Hepatocyte (in vitro differentiated cells): Measurements from ENCODE around the gene SOX18. TPM values are rescaled to one million over a fixed set of nuclear protein-coding genes. Genes with fewer than 3 reads are reported as not detected.

Experiments used
- DNase-seq: peaks from one replicate; pipeline ENCODE4 v3.0.0-alpha.2; 2016; ENCODE audit warnings: low spot score
- H2AFZ ChIP-seq: fragments of 200-600 bp; sonication (generic); 2 replicates; pipeline ENCODE4 v1.6.0; 2016; ENCODE audit warnings: antibody characterized with exemption, mild to moderate bottlenecking
- H3K27ac ChIP-seq: fragments of 200-600 bp; sonication (generic); 2 replicates; pipeline ENCODE4 v1.5.1; 2016; ENCODE audit warnings: mild to moderate bottlenecking
- H3K27me3 ChIP-seq: fragments of 200-600 bp; sonication (generic); 2 replicates; pipeline ENCODE4 v1.6.1; 2016
- H3K36me3 ChIP-seq: fragments of 200-600 bp; sonication (generic); replicated peaks from 2 replicates; pipeline ENCODE4 v1.5.1; 2016; ENCODE audit warnings: low read depth; ENCODE audit not compliant: insufficient read depth
- H3K4me1 ChIP-seq: fragments of 200-600 bp; sonication (generic); 2 replicates; pipeline ENCODE4 v1.5.1; 2016; ENCODE audit warnings: mild to moderate bottlenecking, moderate library complexity; ENCODE audit not compliant: insufficient read depth
- H3K4me2 ChIP-seq: fragments of 200-600 bp; sonication (generic); 2 replicates; pipeline ENCODE4 v1.6.0; 2016
- H3K4me3 ChIP-seq: fragments of 200-600 bp; sonication (generic); 2 replicates; pipeline ENCODE4 v1.5.1; 2016; ENCODE audit warnings: mild to moderate bottlenecking
- H3K79me2 ChIP-seq: fragments of 200-600 bp; sonication (generic); 2 replicates; pipeline ENCODE4 v1.6.0; 2017; ENCODE audit warnings: mild to moderate bottlenecking
- H3K9me2 ChIP-seq: fragments of 200-600 bp; sonication (generic); replicated peaks from 2 replicates; pipeline ENCODE4 v1.6.0; 2017; ENCODE audit warnings: mild to moderate bottlenecking; ENCODE audit not compliant: insufficient read depth
- H3K9me3 ChIP-seq: fragments of 200-600 bp; sonication (generic); 2 replicates; pipeline ENCODE4 v1.5.1; 2016; ENCODE audit warnings: low read depth, mild to moderate bottlenecking
- H4K20me1 ChIP-seq: fragments of 200-600 bp; sonication (generic); 2 replicates; pipeline ENCODE4 v1.6.0; 2016; ENCODE audit warnings: mild to moderate bottlenecking; ENCODE audit not compliant: insufficient read depth, poor library complexity, severe bottlenecking
- EZH2 ChIP-seq: fragments of 200-600 bp; sonication (generic); IDR thresholded peaks from 2 replicates; pipeline ENCODE4 v1.6.1; 2016; ENCODE audit warnings: antibody characterized with exemption, mild to moderate bottlenecking, borderline replicate concordance
- EZH2phosphoT487 ChIP-seq: fragments of 200-600 bp; sonication (generic); IDR thresholded peaks from one replicate; pipeline ENCODE4 v1.6.1; 2018; ENCODE audit warnings: antibody characterized with exemption, mild to moderate bottlenecking, low read depth, moderate library complexity; ENCODE audit not compliant: unreplicated experiment, severe bottlenecking
- WGBS: methylation state at CpG from one replicate; pipeline ENCODE4 v1.1.6; 2016; ENCODE audit warnings: low lambda C conversion rate; ENCODE audit errors: missing lambda C conversion rate; 5-methylcytosine and 5-hydroxymethylcytosine counted together
- polyA plus RNA-seq: library from polyadenylated mRNA; unstranded; fragments of >200 nt; fragmentation: Nextera tagmentation; extraction: Ambion mirVana; gene quantifications from 2 replicates; pipeline ENCODE4 v1.2.1, GENCODE V29; 2016
- total RNA-seq: library from RNA; depleted of rRNA; stranded (reverse); fragments of >200 nt; gene quantifications from 2 replicates; pipeline ENCODE4 v1.2.3, GENCODE V29; 2014
- TF ChIP-seq, protein P1 (sequence below): fragments of 200-600 bp; sonication (generic); IDR thresholded peaks from 2 replicates; pipeline ENCODE4 v1.5.1; 2016; ENCODE audit warnings: antibody characterized with exemption, mild to moderate bottlenecking; ENCODE audit not compliant: poor library complexity

Gene SOX18
- total and polyA plus RNA-seq, 2 experiments from 2014 or later, result 2.0 TPM; not detected in 1

GRCh38 chr20:64086801-64087200 lies 37.4 kb upstream of the SOX18 start:
- H3K27me3 ChIP-seq, result peaks cover 33% of the 10 kb centered on the region
- TF ChIP-seq, protein P1, sequence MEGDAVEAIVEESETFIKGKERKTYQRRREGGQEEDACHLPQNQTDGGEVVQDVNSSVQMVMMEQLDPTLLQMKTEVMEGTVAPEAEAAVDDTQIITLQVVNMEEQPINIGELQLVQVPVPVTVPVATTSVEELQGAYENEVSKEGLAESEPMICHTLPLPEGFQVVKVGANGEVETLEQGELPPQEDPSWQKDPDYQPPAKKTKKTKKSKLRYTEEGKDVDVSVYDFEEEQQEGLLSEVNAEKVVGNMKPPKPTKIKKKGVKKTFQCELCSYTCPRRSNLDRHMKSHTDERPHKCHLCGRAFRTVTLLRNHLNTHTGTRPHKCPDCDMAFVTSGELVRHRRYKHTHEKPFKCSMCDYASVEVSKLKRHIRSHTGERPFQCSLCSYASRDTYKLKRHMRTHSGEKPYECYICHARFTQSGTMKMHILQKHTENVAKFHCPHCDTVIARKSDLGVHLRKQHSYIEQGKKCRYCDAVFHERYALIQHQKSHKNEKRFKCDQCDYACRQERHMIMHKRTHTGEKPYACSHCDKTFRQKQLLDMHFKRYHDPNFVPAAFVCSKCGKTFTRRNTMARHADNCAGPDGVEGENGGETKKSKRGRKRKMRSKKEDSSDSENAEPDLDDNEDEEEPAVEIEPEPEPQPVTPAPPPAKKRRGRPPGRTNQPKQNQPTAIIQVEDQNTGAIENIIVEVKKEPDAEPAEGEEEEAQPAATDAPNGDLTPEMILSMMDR, result no peak
- TF ChIP-seq EZH2, result no peak

DNA sequence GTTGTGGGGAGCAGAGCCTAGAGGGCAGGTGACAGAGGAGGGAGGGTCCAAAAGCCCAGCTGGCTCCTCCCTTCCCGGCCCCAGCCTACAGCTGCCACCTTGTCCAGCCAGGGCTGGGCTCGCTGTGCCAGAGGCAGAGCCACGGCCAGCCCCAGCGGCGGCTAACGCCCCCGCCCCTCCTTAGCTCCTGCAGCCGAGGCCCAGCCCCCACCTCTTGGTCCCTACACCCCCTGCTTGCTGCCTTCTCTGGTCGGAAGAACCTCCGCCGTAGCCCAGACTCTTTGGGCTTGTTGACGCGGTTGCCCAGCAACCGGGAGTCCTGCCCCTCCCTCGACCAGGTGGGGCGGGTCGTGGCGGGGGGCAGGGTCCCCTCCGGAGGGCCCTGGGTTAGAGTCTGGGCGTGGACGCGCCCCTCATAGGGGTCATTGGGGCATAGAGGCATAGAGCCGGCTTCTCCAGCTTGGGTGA lies 35.3 kb upstream of the SOX18 start:
- Histone ChIP-seq H3K4me2 (peak overlapping the region; percentile 99), H3K9me2 (no peaks in the 10 kb centered on the region), H3K9me3 (no peaks in the 10 kb centered on the region), H3K27me3 (peaks cover 38% of the 10 kb centered on the region), H3K36me3 (no peaks in the 10 kb centered on the region), H3K4me1 (peaks cover 10% of the 10 kb centered on the region), H2AFZ (no peak overlapping the region), H3K79me2 (no peaks in the 10 kb centered on the region), H4K20me1 (no peaks in the 10 kb centered on the region), H3K4me3 (no peak overlapping the region), H3K27ac (no peak overlapping the region)
- no peak for DNase-seq
- WGBS, result 7% methylated on average over 9 of the region's 23 CpGs
- TF ChIP-seq, protein P1, result no peak
- TF ChIP-seq EZH2phosphoT487, result no peak
- peak; percentile 6 for TF ChIP-seq EZH2

More at GRCh38 chr20:64086801-64087200, 37.4 kb upstream of the SOX18 start:
- H3K9me3 ChIP-seq, result no peaks in the 10 kb centered on the region
- no peaks in the 10 kb centered on the region for H3K9me2 ChIP-seq
- H3K79me2 ChIP-seq, result no peaks in the 10 kb centered on the region
- no peak for DNase-seq
- no peak overlapping the region for H3K4me2 ChIP-seq
- 90% methylated on average over 8 of the region's 11 CpGs for WGBS
- no peak overlapping the region for H2AFZ ChIP-seq
- H3K4me1 ChIP-seq, result peaks cover 10% of the 10 kb centered on the region
- H4K20me1 ChIP-seq, result no peaks in the 10 kb centered on the region
- H3K27ac ChIP-seq, result no peak overlapping the region
- H3K4me3 ChIP-seq, result no peak overlapping the region
- no peaks in the 10 kb centered on the region for H3K36me3 ChIP-seq

- peak within 1 kb of the TSS; percentile 61 for H3K4me3 ChIP-seq
- peak within 1 kb of the TSS; percentile 99 for H3K4me2 ChIP-seq
- DNase-seq, result peak; percentile 43
- H2AFZ ChIP-seq, result peak within 1 kb of the TSS; percentile 74
- peaks cover 38% of the 10 kb centered on the region for H3K27me3 ChIP-seq
- no peaks in the 10 kb centered on the region for H4K20me1 ChIP-seq
- H3K4me1 ChIP-seq, result peaks cover 14% of the 10 kb centered on the region
- H3K36me3 ChIP-seq, result no peaks in the 10 kb centered on the region
- no peak for TF ChIP-seq EZH2
- TF ChIP-seq EZH2phosphoT487, result peak; percentile 7
- no peak within 1 kb of the TSS for H3K27ac ChIP-seq
- no peaks in the 10 kb centered on the region for H3K9me3 ChIP-seq
- no peaks in the 10 kb centered on the region for H3K9me2 ChIP-seq
- 9% methylated on average over 46 of the region's 86 CpGs for WGBS
- H3K79me2 ChIP-seq, result no peaks in the 10 kb centered on the region
Measured at GRCh38 chr20:64083804-64084684, 34.6 kb upstream of the SOX18 start, which contains the start of gene LKAAEAR1. Gene LKAAEAR1, minus strand, starts transcription at chr20:64084398. Its CDS starts 179 bp downstream, at chr20:64084219.

GRCh38 chr20:64083378-64083803 lies 34.0 kb upstream of the SOX18 start:
- TF ChIP-seq EZH2phosphoT487 (no peak), EZH2 (no peak)
- TF ChIP-seq, protein P1, result peak; percentile 66
- Histone ChIP-seq H3K79me2 (no peaks in the 10 kb centered on the region), H3K9me3 (no peaks in the 10 kb centered on the region), H3K27me3 (peaks cover 38% of the 10 kb centered on the region), H3K27ac (no peak overlapping the region), H3K36me3 (no peaks in the 10 kb centered on the region), H3K4me1 (peaks cover 19% of the 10 kb centered on the region), H3K4me3 (peak overlapping the region; percentile 61), H3K9me2 (no peaks in the 10 kb centered on the region), H3K4me2 (peak overlapping the region; percentile 99), H2AFZ (peak overlapping the region; percentile 74), H4K20me1 (no peaks in the 10 kb centered on the region)
- peak; percentile 92 for DNase-seq
- 5% methylated on average over 26 of the region's 52 CpGs for WGBS
